ENCODE measurements around the gene BDNF.
"Not testable (repeated sequence)": the region's sequence is repeated elsewhere in the genome, so short reads cannot be mapped to it uniquely, and the experiment has no call there.

- not testable (repeated sequence) for TF ChIP-seq POLR2A (IDR thresholded peaks at IDR 0.05; ENCODE audit: low read length); GATA1 (IDR thresholded peaks at IDR 0.05; ENCODE audit: low read depth, low read length)
Measured at GRCh38 chr11:27731803-27732202, 31.5 kb upstream of the BDNF start.

Data from erythroblast (primary cell).